NCI-H524 (cell line): ENCODE data around the gene PSPN.

ENCODE experiments used
- DNase-seq, 2 experiments: peaks; one replicate each; lab custom pipeline; 2025; lab: John Stamatoyannopoulos, UW

The PSPN gene

GRCh38 chr19:6375411-6376010 is at the start of gene PSPN:
PSPN (minus strand) TSS chr19:6375933; CDS start chr19:6375849, 84 bp downstream.
- no peak for DNase-seq

GRCh38 chr19:6424939-6425731 is 49.4 kb upstream of the PSPN start:
- DNase-seq: peak; percentile 100

GRCh38 chr19:6424195-6424938 is 48.6 kb upstream of the PSPN start, which contains the start of gene KHSRP:
KHSRP (minus strand) TSS chr19:6424811; CDS start chr19:6424701, 110 bp downstream.
- DNase-seq: peak in 1 of 2 experiments; percentile 42

DNA sequence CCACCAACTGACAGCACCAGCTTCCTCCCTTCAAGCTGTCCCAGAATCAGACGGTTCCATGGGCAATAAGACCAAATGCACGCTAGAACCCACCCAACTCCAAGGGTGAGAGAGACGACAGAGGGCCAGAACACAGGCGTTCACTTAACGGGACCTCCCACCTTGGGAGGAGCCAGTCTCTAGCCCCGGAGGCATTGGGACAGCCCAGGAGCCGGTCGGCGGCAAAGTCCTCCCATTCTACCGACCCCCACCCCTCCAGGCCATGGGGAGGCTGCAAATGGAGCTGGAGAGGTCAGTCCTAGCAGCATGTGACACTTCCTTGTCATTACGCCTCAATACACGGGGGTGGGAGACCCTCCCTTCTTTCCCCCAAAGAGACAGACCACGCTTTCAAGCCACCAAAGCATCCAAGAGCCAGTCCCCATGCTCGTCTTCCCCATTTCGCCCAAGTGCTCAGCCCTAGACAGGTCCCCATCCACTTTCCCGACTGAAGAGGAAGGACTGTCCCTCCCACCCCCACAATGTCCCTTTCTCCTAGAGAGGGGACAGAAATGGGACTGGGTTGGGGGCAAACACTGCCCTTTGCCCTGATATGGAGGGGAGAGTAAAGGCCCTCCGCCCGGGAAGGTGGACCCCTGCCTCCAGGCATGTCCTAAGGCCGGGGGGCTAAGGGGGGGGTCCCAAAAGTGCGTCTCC is 47.9 kb upstream of the PSPN start:
- no peak for DNase-seq

- no peak for DNase-seq
Measured at GRCh38 chr19:6421075-6422014, 45.6 kb upstream of the PSPN start.

DNA sequence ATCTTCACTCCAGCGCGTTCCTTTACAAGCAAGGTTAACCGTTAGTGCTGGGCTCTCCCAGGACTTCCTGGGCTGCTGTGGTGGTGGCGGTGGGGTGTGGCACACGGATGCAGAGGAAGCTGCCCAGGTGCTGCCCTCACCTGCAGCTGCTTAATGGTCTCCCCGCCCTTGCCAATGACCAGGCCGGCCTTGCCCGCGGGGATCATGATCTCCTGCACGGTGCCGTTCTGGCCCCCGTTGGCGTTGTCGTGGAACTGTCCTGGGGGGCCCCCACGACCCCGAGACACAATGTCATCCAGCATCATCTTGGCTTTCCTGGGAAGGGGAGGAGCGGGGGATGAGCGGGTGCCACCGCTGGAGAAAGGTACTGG is 42.8 kb upstream of the PSPN start:
- no peak for DNase-seq

DNA sequence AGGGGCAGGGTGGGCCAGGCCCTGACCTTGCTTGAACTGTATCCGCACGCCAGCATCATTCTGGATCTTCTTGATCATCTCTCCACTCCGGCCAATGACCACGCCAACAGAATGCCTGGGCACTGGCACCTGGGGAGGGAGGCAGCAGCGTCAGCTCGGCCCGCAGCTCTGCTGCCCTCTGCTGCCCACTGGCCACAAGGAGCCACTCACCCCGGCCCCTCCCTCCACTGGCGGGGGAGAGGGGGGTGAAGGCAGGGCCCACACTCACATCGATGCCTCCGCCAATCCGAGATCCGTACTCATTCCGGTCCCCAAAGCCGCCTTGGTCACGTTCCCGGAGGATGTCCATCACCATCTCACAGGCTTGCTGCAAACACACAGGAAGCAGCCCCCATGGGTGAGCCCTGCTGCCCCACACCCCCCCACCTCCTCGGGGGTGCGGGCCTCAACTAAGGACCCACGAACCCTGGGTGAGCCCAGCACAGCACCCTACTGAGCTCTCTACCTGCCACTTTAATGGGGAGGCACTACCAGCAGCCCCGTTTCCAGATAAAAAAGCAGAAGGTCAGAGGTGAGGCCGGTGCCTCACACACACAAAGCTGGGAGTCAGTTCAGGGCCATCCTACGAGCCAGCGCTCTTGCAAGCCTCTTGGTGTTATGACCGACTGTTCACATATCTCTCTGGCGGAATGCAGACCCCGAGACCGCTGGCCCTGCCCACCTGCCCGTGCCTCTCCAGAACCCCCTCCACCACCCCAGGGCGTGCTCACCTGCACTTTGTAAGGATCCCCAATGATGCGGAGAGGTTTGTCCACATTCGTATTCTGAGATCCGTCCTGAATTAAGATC is 42.2 kb upstream of the PSPN start:
- no peak for DNase-seq

- DNase-seq: no peak
Measured at GRCh38 chr19:6416658-6417405, 41.1 kb upstream of the PSPN start.

- DNase-seq: no peak
Measured at GRCh38 chr19:6415591-6416190, 40.0 kb upstream of the PSPN start.

DNA sequence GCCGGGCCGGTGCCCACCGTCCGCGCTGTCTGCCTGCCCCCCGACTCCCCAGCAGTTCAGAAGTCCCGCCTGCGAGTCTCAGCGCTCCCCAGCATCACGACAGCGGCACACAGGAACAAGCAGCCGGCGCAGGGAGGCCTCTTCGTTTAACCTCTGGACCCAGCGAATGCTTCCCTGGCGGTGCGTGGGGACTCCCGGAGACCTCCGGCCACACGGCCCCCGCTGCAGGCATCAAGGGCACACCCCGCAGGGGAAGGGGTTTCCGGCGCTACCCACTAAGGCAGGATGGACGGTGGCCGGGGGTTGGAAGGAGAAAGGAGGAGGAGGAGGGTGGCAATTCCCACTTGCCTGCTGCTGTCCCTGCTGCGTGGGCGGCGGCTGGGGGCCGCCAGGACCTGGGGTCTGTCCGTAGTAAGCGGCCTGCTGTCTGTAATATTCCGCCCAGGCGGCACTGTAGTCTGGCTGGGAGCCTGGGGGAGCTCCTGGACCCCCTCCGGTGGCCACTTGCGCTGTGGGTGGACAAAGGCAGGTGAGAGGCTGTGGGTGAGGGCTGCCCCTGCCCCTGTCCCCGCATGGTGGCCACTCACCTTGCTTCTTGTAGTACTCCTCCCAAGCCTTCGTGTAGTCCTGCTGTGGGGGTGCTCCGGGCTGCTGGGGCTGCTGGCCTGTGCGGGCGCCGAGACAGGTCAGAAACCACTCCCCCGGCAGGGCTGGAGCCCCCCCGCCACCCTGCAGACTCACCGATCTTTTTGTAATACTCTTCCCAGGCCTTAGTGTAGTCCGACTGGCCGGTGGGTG is 39.3 kb upstream of the PSPN start:
- no peak for DNase-seq

GRCh38 chr19:6413721-6414643 is 38.2 kb upstream of the PSPN start:
- DNase-seq: no peak

DNA sequence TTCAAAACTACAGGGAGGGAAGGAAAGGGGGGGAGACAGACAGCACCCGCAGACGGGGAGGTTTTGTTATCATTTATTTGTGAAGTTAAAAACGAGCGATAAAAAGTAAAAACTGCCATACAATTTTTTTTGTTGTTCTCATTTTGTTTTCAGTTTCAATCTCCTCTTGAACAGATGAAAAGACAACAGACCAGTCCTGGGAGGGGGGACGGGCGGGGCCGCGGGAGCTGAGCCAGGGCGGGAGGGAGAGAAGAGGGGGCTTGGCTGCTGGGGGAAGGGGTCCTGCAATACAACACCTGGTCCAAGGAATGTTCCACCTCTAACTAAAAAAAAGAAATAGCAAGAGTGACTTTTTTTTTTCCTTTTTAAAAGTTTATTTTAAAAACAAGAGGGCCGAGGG is 37.6 kb upstream of the PSPN start:
- DNase-seq: no peak

DNA sequence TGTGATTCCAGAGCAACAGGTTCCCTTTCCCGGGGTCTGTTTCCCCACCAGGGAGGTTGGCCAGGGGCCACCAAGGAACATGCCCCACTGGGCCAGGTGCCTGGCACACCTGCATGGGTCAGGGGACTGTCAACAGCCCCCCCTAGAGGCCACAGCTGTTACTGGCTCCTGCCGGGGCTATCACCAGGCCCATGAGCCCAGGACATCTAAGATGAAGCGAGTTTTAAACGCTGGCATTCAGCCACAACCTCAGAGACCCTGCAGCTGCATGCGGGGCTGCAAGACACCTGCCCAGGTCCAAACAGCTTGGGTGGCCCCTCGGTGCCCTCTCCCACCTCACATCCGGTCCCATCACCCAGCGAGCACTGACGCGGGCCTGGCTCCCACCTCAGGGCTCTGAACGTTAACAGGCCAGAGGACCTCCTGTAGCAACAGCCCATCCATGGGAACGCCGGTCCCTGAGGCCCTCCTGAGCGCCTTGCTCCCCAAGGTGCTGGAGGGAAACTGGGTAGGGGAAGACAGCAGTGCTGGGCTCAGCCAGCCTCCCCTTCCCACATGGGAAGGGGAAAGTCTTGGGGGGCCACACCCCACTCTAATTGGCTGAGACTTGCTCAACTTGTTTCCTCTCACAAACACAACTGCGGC is 36.8 kb upstream of the PSPN start:
- DNase-seq: peak; percentile 6 to 55

GRCh38 chr19:6412061-6412446 is 36.3 kb upstream of the PSPN start:
- DNase-seq: no peak

GRCh38 chr19:6409346-6409745 is 33.6 kb upstream of the PSPN start:
- no peak for DNase-seq

DNA sequence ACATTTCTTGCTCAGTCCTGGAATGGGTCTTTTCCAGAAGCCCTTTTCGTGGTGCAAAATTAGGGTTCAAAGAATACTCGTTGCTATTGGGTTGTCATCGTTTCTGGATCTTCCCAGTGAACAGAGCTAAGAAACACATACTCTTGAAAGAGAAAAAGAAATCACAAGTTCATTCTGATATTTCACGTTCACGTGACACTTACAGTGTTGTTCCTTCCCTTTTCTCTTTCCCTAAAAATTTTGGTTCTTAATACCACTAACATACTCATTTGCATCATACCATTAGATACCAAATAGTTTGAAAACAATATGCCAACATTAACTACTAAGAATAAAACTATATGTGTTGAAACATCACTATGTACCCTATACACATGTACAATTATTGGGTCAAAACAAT is 30.7 kb upstream of the PSPN start:
- no peak for DNase-seq
